Activated CD8-positive, alpha-beta memory T cell treated with anti-CD3 and anti-CD28 coated beads for 1 hour (primary cell): ENCODE data around the gene SLC15A2.
"Not testable (repeated sequence)": the region's sequence is repeated elsewhere in the genome, so short reads cannot be mapped to it uniquely, and the experiment has no call there.

Source experiments
- DNase-seq, 2 donors: peaks; one replicate each; pipeline ENCODE4 v3.0.0-alpha.2; 2020; ENCODE audit warnings: low read depth in 1 of 2; ENCODE audit errors: extremely low read depth in 1 of 2

The SLC15A2 gene

GRCh38 chr3:121918779-121919483 lies 24.7 kb downstream of the SLC15A2 start:
- no peak for DNase-seq

GRCh38 chr3:121924734-121925133 lies 30.5 kb downstream of the SLC15A2 start:
- DNase-seq, result no peak

GRCh38 chr3:121926380-121926779 lies 32.2 kb downstream of the SLC15A2 start:
- DNase-seq, result no peak

GRCh38 chr3:121938141-121938855 lies 44.1 kb downstream of the SLC15A2 start:
- not testable (repeated sequence) for DNase-seq

DNA sequence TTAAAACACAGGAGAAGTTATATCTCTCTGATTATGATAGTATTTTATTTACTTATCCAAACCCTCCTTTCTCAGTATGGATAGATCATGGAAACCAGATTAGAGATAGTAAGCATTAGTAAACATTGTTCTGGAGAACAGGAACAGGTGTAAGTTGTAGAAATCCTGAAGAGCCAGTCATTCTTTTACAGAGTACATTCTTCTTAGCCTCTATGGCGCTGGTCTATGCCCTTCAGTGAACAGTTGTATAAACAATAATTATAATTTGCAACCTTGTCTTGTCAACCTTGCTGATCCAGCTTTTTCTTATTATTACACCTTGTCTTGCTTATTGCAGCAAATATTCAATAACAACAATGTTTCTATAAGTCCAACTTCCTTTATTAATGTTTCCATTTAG lies 47.4 kb downstream of the SLC15A2 start:
- DNase-seq, result no peak

DNA sequence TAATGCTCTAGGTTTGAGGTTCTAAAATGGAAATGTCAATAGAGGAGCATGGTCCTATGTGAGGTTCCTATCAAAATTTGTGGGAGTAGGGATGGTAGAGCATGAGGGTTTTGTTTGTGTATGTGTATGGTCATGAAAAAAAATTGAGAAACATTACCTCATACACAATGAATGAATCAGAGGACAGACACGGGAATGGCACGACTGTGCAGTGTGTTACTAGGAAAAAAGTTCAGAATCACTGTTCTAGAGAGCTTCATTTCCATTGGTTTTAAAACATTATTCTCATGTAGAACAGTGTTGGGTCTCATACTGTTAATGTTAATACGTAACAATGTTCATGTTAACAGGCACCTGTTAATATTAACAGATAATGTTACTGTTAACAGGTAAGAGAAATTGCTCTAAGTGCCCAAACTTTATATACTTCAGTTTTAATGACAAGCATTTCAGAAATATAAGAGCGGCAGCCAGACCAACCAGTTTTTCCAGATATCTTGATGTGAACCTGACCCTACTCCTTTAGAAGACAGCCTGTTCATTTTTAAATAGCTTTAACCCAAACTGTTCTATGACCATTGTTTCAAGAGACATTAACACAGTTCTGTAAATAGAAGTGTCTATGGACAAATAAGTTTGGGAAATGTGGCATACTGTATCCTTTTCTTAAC lies 48.0 kb downstream of the SLC15A2 start:
- no peak for DNase-seq

DNA sequence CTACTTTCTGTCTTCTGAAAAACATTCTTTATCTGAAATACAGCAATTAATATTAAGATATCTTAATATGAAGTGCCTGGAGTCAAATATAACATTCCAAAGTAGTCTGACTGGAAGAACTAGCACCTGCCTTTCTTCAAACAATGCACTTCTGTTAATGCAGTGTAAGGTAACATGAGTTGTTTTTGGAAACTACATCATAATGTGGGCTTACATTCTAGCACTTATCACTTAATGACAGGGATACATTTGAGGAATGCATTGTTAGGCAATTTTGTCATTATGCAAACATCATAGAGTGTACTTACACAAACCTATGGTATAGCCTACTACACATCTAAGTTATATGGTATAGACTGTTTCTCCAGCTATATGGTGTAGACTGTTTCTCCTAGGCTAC lies 49.2 kb downstream of the SLC15A2 start:
- DNase-seq, result no peak

- no peak for DNase-seq
Measured at GRCh38 chr3:121948641-121949040, 54.4 kb downstream of the SLC15A2 start.

DNA sequence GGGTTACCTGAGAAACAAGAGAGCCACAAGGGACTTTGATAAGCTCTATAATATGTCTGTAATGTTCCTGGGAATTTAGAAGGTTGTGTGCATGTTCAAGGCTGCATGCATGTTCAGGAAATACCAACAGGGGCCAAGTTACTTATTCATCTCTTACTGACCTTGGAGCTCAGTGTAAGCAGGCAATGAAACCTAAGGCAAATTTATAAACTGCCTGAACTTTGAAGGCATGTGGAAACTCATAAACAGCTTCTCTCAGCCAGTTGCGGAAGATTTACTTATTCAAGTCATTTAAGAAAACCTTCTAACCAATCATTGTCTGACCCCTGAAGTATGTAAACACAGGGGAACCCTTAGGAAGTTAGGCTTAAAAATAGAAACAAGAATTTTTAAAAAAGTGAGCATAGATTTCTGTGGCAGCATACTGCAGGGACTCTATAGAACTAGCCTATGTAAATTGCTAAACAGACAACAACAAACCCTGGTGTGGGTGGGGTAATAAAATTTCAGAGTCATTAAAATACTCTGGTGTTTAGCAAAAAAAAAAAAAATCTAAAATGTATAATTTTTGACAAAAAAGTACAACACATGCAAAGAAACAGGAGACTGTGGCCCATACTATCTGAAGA lies 57.2 kb downstream of the SLC15A2 start:
- DNase-seq, result no peak

DNA sequence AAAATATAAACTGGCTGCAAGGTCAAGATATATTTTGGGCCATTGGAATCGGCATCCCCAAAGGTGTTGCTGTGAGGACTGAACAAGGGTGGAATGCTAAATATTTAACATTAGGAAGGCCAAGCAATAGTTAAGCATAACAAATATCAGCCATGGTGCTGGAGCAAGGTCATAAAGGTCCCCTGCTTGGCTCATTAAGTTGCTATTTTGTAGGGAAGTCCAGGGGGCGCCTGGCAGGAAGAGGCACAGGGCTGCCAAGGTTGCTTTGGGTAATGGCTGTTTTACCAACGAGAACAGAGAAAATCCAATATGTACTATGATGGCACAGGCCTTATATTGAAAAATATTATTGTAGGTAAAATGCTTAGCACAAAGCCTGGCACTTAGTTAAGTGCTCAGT lies 62.2 kb downstream of the SLC15A2 start:
- no peak for DNase-seq

DNA sequence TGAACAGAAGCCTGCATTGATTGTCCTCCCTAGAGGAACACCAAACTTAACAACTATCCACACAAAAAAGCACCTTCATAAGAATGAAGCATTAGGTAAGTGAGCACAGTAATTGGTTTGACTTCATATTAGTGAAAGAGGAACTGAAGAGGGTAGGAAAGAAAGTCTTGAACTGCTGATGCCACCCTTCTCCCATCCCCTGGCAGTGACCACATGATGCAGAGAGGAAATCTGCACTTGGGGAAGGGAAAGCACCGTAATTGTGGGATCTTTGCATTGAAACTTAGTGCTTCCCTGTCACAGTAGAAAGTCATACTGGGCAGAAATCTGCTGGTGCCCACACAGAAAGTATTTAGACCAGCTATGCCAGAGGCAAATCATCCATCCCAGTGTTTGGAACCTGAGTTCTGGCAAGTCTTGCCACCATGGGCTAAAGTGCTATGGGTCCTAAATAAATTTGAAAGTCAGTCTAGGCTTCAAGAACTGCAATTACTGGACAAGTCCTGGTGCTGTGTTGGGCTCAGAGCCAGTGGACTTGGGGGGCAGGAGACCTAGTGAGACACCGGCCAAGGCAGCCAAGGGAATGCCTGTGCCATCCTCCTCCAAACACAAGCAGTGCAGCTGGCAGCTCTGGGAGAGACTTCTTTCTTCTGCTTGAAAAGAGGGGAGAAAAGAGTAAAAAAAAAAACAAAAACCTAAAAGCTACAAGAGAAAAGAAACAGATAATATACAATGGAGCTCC lies 63.6 kb downstream of the SLC15A2 start:
- DNase-seq, result no peak

DNA sequence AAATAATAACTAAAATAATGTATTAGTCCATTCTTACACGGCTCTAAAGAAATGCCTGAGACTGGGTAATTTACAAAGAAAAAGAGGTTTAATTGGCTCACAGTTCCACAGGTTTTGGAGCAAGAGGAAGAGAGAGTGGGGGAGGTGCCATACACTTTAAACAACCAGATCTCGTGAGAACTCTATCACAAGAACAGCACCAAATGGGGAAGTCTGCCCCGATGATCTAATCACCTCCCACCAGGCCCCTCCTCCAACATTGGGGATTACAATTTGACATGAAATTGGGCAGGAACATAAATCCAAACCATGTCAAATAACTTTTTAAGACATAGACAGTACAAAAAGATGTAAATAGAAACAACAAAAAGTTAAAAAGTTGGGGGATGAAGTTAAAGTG lies 64.6 kb downstream of the SLC15A2 start:
- no peak for DNase-seq

DNA sequence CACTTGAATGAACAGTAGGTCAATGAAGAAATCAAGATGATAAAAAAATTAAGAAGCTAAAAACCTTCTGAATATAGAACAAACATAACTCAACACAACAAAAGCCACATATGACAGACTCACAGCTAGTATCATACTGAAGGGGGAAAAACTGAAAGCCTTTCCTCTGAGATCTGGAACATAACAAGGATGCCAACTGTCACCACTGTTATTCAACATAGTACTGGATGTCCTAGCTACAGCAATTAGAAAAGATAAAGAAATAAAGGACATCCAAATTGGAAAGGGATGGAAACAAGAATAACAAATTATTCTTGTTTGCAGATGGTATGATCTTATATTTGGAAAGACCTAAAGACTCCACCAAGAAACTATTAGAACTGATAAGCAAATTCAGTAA lies 67.1 kb downstream of the SLC15A2 start:
- DNase-seq, result no peak

GRCh38 chr3:121962443-121962842 lies 68.2 kb downstream of the SLC15A2 start:
- DNase-seq, result no peak

DNA sequence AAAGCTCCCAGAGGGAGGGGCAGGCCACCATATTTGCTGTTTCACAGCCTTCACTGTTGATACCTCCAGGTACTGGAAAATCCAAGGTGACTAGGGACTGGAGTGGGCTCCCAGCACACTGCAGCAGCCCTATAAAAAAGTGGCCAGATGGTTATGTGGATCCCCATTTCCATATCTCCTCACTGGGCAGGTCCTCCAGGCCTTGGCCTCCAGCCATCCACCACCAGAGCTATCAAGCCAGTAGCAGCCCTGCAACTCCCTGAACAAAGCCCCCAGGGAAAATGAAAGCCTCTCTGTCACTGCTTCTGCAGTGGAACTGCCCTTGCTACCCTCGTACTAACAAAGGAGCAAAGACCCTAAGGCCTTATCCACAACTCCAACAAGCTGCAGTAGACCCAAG lies 69.4 kb downstream of the SLC15A2 start:
- DNase-seq, result no peak

DNA sequence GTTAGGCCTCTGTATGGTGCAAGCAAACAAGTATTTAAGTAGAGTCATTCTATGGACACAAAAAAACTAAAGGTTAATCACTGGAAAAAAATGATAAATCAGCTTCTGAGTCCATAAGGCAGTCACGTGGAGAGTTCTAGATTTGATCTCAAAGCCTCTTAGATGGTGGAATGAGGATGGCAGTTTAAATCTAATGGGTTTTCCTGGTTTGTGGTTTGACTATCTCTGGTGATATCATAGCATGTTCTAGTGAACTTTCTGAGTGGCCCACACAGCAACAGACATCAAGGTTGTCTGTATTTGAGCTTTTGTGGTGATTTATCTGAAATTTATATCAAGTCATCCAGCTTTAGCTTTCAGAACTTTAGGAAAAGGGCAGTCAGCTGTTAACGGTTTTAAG lies 75.4 kb downstream of the SLC15A2 start:
- no peak for DNase-seq

GRCh38 chr3:121970047-121970446 lies 75.8 kb downstream of the SLC15A2 start:
- DNase-seq, result no peak

- no peak for DNase-seq
Measured at GRCh38 chr3:121974601-121975111, 80.5 kb downstream of the SLC15A2 start.

DNA sequence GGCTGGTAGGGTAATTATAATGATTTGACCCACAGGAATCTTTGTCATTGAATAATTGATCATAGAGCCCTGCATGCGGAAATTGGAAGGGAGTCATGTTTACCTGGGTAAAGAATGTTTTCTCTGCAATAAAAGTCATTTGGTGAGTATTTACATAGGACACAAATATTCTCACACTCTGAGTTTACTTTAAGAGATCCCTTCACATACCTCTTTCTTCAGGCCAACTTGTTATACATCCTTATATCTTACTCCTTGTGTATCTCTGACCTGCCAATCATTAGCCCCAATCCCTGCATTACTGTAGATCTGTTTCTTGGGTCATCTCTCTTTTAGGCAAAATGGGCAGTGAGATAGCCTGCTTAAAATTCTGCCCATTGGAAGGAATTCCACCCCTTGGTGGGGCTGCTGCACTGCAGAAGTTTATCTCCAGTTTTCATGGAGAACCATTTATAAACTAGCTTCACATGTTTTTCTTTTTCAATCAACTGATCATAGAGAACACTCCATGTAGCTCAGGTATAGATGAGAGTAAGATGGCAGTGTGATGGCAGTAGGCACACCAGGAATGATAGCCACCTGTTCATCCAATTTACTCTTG lies 81.6 kb downstream of the SLC15A2 start:
- no peak for DNase-seq

- no peak for DNase-seq
Measured at GRCh38 chr3:121976727-121977126, 82.5 kb downstream of the SLC15A2 start.
